ENCODE data around the gene BOK. TPM values are rescaled to one million over a fixed set of nuclear protein-coding genes. Genes with fewer than 3 reads are reported as not detected.

Gene BOK
- total RNA-seq, 1 donor from 2014 or later = 113 TPM

DNA sequence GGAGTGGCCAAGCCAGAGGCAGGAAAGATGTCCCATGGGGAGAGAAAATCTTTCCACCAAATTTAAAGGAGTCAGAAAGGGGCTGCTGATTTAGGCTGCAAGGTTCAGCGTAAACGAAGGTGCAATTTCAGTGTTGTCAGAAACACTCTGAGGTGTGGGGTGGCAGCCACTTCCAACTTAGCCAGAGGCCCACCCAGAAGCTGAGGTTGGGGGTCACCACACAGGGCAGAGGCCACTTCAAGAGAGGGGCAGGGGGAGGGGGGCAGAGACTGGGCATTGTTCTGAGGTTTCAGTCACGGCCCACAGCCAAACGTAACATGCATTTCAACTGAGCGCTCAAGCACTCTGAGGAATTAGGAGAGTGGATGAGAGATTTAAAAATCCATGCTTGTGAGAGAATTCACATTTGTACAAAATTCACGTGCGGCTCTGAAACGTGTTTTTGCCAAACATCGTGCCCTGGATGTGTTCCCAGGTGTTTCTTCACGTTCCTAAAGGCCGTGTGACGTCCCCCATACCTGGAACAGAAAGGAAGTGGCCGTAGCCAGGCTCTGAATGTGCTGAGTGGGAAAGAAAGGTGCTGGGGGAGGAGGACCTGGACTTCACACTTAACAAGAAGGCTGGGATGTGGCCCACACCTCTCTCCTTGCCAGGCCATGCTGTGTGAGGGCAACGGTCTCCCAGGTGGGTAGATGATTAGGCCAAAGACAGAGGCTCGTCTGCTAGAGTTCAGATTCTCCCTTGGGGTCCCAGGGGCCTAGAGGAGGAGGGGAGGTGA lies 19.5 kb upstream of the BOK start:
- DNase-seq (ENCODE audit: low read depth in 2 of 2) = no peak

DNA sequence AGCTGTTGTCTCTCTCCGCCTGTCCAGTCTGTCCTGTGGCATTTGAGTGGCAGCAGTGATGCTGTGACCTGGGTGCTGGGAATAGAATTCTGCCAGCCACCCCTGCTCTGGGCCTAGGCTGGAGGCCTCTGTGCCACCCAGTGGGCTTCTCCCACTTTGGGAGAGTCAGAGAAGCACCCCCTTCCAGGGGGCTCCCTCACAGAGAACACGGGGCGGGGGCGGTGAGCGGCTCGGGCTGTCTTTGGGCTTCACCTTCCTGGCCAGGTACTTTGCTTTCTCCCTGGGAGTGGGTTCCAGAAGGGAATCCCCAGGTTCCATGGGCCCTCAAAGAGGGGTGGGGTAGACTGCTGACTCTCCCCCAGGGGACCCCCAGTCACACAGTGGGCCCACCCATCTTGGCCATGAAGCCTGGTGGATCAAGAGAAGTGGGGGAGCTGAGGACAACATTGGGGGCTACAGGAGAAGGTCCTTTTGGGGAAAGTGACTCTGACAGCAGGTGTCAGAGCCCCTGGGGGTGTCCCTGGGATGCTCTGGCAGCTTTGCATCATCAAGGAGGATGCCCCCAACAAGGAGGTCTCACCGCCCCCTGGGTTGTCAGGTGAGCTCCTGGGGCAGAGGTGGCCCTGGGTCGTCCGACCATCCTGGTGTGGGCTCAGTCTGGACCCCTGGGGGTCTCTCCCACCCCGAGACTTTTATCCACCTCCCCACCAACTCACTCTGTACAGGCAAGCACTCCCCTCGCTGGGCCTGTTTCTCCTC lies 18.8 kb upstream of the BOK start:
- DNase-seq (ENCODE audit: low read depth in 2 of 2) = no peak

DNA sequence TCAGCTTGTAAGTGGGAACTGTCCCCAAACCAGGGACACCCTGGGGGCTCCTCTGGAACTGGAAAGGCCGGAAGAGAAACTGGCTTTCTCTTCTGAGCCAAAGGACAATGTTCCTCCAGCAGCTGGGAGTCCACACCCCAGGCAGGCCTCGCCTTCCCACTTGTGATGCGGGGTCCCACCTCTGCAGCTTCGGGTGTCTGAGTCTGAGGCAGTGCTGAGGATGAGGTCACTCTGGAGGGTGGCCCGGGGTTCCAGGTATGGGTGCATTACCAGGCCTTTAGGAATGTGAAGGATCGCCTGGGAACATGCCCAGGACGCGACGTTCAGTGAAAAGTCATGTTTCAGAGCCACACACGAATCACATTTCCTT lies 18.2 kb upstream of the BOK start:
- DNase-seq (ENCODE audit: low read depth in 2 of 2) = no peak

DNA sequence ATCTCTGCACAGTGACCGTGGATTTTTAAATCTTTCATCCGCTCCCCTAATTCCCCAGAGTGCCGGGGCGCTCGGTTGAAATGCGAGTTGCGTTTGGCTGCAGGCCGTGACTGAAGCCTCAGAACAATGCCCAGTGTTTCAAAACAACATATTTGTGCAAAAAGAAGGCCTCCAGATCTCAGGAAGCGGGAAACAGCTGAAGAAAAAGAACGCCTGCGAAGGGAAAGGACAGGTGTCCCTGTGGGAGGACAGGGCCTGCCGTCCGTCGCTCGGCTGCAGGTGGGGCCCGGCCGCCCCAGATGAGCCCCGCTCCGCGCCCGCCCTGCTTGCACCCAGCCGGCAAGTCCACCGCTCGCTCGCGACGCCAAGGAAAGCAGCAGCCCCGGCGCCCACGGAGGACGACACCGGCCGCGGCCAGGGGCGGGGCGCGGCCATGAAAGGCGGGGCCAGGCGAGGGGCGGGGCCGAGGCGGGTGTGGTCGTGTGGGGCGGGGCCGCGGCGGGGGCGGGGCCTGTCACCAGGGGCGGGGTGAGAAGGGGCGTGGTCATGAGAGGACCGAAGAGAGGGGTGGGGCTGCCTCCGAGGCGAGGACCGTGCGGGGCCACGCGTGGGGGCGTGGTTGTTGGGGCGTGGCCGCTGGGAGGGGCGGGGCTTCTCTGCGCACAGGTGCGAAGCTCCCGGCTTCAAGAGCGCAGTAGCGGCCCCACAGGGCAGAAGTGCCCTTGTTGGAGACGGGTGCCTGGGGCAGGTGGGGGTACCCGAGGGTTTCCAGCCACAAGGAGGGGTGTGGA lies 17.6 kb upstream of the BOK start:
- peak; percentile 50 to 77 for DNase-seq (ENCODE audit: low read depth in 2 of 2)

DNA sequence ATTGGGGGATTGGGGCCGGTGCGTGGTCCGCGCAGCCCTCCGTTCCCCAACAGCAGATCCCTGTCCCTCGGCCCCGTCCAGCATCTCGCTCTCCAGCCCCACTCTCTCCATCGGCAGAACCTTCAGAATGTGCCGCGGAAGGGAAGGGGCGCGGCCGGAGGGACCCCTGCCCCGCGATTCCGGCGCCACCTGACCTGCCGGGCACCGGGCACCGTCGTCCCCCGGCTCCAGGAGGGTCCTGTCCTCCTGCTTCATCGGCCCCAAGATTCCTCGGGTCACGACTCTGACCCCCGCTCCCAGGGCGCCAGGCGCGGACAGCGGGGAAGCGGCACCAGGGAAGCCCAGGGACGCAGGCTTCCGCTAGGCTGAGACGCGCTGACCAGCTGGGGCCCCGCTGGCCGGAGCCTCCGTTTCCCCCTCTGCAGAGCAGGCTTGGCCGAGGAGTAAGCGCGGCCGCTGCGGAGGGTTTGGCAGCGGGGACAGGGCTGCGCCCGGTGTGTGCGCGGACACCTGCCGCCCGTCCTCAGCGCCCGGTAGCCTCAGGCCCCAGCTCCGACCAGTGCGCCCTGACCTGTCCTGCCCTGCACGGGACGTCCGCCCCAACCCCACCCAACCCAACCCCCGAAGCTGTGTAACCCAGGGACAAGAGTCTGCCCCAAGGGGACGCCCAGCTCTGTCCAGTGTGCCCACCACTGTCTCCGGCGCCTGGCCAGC lies 16.8 kb upstream of the BOK start:
- DNase-seq (ENCODE audit: low read depth in 2 of 2) = no peak

DNA sequence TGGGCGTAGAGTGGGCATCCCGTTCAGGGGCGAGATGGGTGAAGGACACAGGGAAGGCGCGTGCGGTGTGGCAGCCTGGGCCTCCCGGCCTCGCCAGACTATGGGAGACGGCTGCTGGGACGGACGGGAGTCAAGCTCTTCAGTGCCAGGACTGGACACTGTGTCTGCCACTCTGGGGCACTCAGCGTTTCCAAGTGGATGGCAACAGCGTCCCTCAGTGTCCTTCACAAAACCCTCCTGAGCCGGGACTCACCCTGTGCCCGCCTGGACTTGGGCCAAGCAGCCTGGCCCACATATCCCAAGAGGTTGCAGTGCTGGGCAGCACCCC lies 16.3 kb upstream of the BOK start:
- no peak for DNase-seq (ENCODE audit: low read depth in 2 of 2)

DNA sequence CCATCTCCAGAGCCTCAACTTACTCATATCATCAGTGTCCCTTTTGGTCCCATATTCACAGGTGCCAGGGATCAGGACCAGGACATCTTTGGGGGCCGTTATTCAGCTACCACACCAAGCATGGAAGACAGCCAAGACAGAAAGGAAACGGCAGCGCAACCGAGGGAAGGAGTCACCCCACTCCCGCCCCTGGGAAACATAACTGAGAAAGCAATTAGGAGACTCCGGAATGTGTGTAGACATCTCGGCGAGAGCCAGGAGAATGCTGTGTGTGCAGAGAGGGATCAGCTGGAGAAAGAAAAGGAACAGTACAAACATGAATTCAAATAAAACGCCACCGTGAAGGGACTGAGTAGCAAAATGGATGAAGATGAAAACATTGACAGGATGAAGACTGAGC lies 13.4 kb upstream of the BOK start:
- DNase-seq (ENCODE audit: low read depth in 2 of 2) = peak in 1 of 2 donors; percentile 86

DNA sequence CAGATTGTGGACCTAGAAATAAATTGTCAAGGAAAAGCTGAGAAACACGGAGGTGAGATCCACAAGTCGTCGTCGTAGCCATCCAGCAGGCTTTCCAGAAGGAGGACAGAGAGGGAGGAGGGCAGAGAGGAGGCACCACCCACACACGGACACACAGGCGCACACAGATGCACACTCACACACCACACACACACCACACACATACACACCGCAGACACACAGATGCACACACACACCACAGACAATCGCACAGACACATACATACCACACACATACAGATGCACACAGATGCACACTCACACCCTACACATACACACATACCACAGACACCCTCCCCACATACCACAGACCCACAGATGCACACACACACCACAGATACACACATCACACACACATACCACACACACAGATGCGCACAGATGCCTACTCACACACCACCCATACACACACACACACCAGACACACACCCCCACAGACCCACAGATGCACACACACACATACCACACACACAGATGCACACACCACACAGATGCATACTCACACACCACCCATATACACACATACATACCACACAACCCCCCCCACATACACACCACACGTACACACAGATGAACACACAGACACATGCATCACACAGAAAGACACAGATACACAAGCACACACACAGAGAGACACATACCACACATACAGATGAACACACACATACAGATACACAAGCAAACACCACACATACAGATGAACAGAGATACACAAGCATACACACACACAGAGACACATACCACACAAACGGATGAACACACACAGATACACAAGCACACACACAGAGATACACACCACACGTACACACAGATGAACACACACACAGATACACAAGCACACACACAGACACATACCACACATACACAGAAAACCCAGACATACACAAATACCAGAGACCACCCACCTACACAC lies 12.7 kb upstream of the BOK start:
- DNase-seq (ENCODE audit: low read depth in 2 of 2) = peak in 1 of 2 donors; percentile 43

DNA sequence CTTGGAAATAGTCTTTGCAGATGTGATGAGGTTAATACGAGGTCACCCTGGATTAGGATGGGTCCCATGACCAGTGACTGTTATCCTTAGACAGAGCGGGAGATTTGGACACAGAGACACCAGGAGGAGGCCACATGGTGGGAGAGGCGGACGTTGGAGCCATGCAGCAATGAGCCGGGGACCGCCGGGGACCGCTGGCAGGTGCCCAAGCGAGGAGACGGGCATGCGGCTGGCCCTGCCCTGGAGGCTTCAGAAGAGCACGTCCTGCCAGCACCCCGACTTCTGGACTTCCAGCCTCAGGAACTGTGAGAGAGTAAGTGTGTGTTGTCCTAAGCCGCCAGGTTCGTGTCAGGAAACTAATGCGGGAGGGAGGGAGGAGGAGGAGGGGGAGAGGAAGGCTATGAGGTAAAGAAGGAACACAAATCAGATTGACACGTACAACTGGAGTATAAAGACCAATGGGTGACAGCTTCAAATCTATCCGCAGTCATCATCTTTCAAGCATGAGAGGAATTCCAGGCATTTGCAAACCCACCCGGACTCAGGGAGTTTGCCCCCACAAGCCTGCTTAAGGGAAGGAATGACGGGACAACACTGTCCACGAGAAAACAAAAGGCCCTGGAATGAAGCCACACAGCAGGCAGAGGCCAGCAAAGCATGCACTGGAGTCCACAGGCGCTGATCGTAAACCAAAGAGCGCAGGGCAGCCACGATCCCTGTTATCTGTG lies 11.6 kb upstream of the BOK start:
- peak; percentile 84 to 92 for DNase-seq (ENCODE audit: low read depth in 2 of 2)

DNA sequence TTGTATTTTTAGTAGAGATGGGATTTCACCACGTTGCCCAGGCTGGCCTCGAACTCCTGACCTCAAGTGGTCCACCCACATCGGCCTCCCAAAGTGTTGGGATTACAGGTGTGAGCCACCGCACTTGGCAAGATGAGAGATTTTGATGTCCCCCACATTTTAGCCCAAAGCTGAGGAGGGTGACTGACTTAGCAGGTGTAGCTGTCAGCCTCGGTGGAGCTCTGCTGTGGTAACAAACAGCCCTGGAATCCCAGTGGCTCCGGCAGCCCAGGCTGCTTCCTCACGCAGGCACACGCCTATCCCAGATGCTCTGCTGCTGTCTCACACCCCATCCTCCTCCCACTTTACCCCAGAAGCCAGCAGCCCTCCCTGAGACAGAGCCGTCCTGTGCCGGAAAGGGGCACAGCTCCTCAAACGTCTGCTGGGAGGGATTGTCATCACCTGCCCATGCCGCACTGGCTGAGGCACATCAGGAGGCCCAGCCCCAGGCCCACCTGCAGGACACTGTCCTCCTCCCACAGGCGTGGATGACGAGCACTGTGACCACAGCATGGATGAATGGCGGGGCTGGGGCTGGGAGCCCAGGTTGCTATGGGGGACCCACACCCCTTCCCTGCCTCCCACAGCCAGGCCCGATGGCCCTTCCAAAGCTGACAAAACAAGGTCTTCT lies 10.6 kb upstream of the BOK start:
- no peak for DNase-seq (ENCODE audit: low read depth in 2 of 2)

DNA sequence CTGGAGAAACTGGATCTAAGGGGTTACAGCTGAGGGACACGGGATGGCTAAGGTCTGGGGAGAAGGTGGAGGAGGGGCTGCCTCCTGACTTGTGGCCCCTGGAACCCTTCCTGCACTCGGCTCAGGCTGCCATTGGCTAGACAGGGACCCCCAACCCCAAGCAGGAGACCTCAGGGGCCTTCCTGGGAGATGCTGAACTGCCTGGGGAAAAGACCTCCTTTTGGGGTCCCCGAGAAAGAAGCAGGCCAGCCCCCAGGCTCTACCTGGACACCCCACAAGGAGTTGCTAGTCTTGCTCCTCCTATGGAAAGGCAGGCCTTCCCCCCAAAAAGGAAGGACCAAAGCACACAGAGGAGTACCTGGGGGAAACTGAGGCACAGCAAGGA lies 10.1 kb upstream of the BOK start:
- DNase-seq (ENCODE audit: low read depth in 2 of 2) = no peak

DNA sequence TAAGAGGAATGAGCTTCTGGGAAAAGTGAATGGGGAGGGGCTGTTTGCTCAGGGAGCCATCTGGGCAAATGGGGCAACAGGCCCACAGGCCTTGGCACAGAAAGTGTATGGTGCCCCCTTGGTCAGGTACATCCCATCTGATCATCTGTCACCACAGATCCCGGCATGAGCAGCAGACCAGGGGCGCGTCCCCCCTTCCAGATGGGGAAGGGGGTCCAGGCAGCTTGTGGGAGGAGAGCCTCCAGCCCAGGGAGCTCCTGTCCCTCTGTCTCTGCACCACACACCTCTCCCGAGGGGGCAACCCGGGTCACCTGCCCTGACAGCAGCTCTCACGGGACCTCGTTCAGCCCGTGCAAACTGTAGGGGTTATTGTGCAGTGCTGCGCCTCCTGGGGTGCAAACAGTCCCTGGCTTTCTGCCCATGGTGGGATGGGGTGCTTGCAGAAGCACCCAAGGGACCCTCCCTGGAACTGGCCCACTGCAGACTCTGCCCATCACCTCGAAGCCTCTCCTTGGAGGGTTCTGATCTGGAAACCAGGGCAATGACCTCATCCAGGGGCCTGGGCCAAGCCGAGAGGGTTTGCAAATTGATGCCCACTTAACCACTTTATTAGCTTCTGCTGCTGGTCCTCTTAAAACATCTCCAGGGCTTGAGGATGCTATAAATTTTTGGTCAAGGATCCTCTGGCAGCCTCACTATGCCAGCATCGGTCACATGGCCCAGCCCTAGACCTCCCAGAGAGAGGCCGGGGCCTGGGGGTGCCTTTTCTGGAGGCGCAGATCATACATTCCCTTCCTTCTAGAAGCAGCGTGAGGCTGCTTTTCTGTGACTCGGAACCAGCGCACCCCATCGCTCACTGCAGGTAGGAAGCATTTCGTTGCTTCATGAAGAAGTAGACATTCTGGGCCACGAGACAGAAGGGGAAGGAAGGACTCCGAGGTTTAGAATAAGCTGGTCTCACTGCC lies 7.6 kb upstream of the BOK start:
- DNase-seq (ENCODE audit: low read depth in 2 of 2) = no peak

DNA sequence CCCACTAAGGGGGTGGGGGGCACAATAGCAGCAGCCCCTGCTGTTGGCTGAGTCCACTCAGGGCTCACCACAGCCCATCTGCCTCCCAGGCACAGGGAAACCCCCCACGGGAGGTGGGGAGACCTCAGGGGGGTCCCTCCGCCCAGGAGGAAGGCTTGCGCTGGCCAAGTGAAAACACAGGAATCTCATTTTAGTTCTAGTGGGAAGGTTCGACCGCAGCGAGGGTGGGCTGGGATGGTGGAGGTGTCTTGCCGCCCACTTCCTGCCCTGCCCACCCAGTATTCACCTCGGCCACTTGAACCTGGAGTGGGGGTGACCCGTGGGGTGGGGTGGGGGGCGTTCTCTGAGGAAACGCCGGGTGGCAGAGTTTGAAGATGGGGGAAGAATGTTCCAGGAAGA lies 6.9 kb upstream of the BOK start:
- DNase-seq (ENCODE audit: low read depth in 2 of 2) = no peak

DNA sequence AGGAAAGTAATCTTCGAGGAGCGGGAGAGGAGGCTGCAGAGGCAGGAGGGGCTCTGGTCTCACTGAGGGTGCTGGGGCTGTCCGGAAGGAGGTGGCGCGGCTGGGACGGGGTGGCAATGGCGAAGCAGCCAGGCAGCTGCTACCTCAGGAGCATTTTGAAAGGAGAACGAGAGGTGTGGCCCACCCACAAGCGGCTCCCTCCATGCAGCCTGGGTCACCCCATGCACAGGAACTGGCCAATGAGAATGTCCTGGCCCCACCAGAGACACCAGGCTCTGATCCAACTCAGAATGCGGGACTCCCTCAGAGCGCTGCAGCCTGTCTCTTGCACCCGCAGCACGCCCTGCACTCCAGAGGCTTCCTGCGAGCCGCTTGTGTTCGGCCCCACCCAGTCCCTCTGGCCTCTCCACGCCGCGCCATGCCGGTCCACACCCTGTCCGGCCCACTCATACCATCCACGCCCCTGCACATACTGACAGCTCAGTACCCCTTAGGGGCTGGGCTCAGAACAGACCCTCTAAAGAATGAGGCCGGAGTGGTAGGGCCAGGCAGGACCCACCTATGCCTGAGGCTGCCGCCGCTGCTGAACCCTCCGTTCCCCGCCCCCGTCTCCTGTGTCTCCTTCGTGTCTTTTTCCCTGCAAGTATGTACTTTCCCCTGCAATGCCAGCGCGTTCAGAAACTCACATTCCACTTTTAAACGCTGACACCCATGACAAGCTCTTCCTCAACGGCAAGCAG lies 6.4 kb upstream of the BOK start:
- DNase-seq (ENCODE audit: low read depth in 2 of 2) = no peak

DNA sequence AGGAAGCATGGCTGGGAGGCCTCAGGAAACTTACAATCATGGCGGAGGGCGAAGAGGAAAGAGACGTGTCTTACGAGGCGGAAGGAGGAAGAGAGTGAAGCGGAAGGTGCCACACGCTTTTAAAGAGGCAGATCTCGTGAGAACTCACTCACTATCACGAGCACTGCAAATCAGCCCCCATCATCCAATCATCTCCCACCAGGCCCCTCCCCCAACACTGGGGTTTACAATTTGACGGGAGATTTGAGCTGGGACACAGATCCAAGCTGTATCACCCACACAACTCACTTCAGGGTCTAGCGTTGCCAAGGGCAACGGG lies 5.1 kb upstream of the BOK start:
- no peak for DNase-seq (ENCODE audit: low read depth in 2 of 2)

DNA sequence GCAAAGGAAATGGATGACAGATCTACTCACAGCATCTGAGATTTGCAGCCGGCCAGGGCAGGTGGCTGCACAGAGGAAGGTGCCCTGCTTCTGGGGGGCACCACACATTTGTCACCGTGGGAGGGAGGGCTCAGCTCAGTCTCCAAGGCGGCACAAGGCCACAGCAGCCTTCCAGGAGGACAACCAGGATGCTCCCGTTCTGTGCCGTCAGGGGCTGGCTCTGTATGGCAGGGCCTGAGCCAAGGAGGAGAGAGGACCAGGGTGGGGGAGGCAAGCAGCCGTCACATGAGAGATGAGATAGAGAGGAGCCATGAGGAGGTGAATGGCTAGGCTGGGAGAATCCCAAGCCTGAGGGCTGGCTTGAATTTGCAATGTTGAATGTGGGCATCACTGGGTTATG lies 4.6 kb upstream of the BOK start:
- no peak for DNase-seq (ENCODE audit: low read depth in 2 of 2)

DNA sequence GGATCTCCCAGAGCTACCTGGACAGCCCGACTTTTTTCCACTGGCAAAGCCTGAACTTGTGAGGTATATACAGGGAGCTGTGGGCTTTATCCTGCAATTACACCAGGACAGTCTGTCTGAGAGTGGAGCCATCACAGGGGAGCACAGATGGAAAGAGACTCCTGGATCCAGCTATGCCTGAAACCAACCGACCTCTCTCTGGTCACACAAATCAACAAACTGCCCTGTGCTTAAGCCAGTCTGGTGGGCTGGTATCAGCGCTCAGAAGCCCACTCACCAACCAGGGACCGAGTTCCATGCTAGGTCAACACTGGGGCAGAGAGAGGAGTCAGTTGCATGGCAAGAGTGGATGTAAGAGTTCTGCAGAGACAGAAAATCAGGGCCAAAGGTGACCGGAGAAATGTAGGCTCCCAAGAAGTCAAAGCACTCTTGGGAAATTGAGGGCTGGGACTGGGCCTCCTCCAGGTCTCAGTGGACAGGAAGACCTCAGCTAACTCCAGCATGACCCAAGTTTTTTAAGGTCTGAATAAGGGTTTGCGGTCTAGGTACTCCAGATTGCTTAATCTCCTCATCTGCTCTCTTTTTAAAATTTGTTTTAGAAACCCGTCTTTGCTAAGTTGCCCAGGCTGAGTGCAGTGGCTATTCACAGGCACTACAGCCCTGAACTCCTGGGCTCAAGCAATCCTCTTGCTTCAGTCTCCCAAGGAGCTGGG lies 3.8 kb upstream of the BOK start:
- no peak for DNase-seq (ENCODE audit: low read depth in 2 of 2)
